Measurements from ENCODE around the gene TRAF3IP1.

TRAF3IP1 gene

DNA sequence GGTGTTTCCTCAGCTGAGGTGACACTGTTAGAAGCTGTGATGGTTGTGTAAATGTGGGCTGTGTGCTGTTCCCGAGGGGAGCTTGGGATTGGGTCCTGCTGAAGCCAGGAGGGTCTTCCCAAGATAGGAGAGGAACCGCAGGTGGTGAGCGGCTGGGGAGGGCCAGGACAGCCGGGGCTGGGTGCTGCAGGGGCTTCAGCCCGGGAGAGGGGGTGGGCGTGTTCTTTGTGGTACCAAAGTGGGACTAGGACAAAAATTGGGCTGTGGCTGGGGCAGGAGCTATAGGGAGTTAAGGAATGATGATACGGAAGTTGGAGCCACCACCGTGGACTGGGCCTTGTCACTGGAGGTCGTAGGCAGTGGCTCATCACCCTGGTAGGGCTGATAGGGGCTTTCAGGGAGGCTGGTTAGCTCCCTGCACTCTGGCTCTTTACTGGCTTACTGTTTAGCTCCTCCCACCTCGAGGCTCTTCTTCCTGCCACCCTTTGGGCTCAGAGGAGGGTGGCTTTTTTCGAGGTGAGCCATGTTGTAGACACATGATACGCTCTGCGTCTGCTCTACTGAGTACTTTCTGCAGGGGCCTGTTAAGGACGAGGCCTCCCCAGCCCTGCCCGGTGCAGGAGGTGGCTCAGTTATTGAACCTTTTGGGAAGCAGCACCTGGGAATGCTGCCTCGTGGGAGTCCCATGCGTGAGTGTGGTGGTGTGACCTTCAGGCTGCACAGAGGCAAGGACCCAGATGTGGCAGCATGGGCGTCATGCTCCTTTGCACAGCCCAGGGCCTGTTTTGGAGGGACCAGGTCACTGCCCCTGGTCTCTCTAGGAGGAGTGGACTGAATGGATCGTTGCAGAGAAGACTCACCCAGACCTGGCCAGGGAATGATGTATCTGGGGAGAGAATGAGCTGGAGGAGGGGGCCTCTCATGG, 128.0 kb downstream of the TRAF3IP1 start:
- no peak for TF ChIP-seq POLR2A (IDR thresholded peaks at IDR 0.05; ENCODE audit: low read depth, low read length)
- no peak for TF ChIP-seq POLR2AphosphoS5 (IDR thresholded peaks at IDR 0.05; ENCODE audit: low read depth, low read length)
- no peak for TF ChIP-seq POU2F2 (IDR thresholded peaks at IDR 0.05; ENCODE audit: low read depth, low read length)
- TF ChIP-seq SPI1 (IDR thresholded peaks at IDR 0.05; ENCODE audit: low read depth, low read length) = no peak
- no peak for TF ChIP-seq TAF1 (IDR thresholded peaks at IDR 0.05; ENCODE audit: low read depth, low read length)
- no peak for TF ChIP-seq PAX5 (IDR thresholded peaks at IDR 0.05; ENCODE audit: insufficient read depth, low read length, severe bottlenecking)
- no peak for DNase-seq (ENCODE audit: insufficient read length, low spot score)
- no peak for FAIRE-seq

GRCh38 chr2:238449241-238449640, 128.9 kb downstream of the TRAF3IP1 start:
- DNase-seq (ENCODE audit: insufficient read length, low spot score) (no peak), FAIRE-seq (no peak)
- no peak for TF ChIP-seq POLR2AphosphoS5 (IDR thresholded peaks at IDR 0.05; ENCODE audit: low read depth, low read length)
- TF ChIP-seq POLR2A (IDR thresholded peaks at IDR 0.05; ENCODE audit: low read depth, low read length) = no peak
- no peak for TF ChIP-seq SPI1 (IDR thresholded peaks at IDR 0.05; ENCODE audit: low read depth, low read length)
- no peak for TF ChIP-seq TAF1 (IDR thresholded peaks at IDR 0.05; ENCODE audit: low read depth, low read length)
- TF ChIP-seq PAX5 (IDR thresholded peaks at IDR 0.05; ENCODE audit: insufficient read depth, low read length, severe bottlenecking) = no peak
- no peak for TF ChIP-seq POU2F2 (IDR thresholded peaks at IDR 0.05; ENCODE audit: low read depth, low read length)

GRCh38 chr2:238449909-238450417, 129.6 kb downstream of the TRAF3IP1 start:
- TF ChIP-seq POLR2AphosphoS5 (IDR thresholded peaks at IDR 0.05; ENCODE audit: low read depth, low read length) = no peak
- no peak for TF ChIP-seq POU2F2 (IDR thresholded peaks at IDR 0.05; ENCODE audit: low read depth, low read length)
- TF ChIP-seq TAF1 (IDR thresholded peaks at IDR 0.05; ENCODE audit: low read depth, low read length) = no peak
- no peak for TF ChIP-seq SPI1 (IDR thresholded peaks at IDR 0.05; ENCODE audit: low read depth, low read length)
- TF ChIP-seq PAX5 (IDR thresholded peaks at IDR 0.05; ENCODE audit: insufficient read depth, low read length, severe bottlenecking) = no peak
- TF ChIP-seq POLR2A (IDR thresholded peaks at IDR 0.05; ENCODE audit: low read depth, low read length) = no peak
- FAIRE-seq (no peak), DNase-seq (ENCODE audit: insufficient read length, low spot score) (no peak)

DNA sequence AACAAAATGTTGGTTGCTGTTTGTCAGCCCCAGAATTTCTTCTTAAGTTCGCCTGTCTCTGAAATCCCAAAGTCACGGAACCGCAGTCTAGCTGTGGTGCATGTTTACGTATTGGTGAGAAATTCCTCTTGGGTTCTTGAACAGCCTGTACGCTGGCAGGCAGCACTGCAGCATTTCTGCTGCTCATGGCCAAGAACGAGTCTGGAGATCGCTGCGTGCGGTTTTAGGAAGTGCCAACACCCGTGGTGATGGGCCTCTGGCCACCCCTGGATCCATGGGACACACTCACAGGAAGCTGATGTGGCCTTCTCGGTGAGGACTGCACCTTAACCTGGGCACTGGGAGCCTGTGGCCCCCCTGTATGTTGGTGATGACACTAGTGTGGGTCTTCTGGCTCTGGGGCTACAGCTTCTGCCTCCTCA, 130.1 kb downstream of the TRAF3IP1 start:
- DNase-seq (ENCODE audit: insufficient read length, low spot score) (no peak), FAIRE-seq (no peak)
- no peak for TF ChIP-seq POU2F2 (IDR thresholded peaks at IDR 0.05; ENCODE audit: low read depth, low read length)
- no peak for TF ChIP-seq POLR2A (IDR thresholded peaks at IDR 0.05; ENCODE audit: low read depth, low read length)
- no peak for TF ChIP-seq SPI1 (IDR thresholded peaks at IDR 0.05; ENCODE audit: low read depth, low read length)
- TF ChIP-seq TAF1 (IDR thresholded peaks at IDR 0.05; ENCODE audit: low read depth, low read length) = no peak
- TF ChIP-seq POLR2AphosphoS5 (IDR thresholded peaks at IDR 0.05; ENCODE audit: low read depth, low read length) = no peak
- no peak for TF ChIP-seq PAX5 (IDR thresholded peaks at IDR 0.05; ENCODE audit: insufficient read depth, low read length, severe bottlenecking)
